Fibroblast of peridontal ligament (primary cell): Measurements from ENCODE around the gene PRKAR2B.
"Not testable (repeated sequence)": the region's sequence is repeated elsewhere in the genome, so short reads cannot be mapped to it uniquely, and the experiment has no call there.

Experiments used
- DNase-seq: peaks from one replicate; pipeline ENCODE4 v3.0.0-alpha.2; 2010; ENCODE audit errors: extremely low read depth

Gene PRKAR2B

GRCh38 chr7:107078517-107078966 lies 34.0 kb downstream of the PRKAR2B start:
- peak; percentile 8 for DNase-seq

GRCh38 chr7:107079212-107079940 lies 34.9 kb downstream of the PRKAR2B start:
- no peak for DNase-seq

GRCh38 chr7:107080099-107080505 lies 35.6 kb downstream of the PRKAR2B start:
- no peak for DNase-seq

- no peak for DNase-seq
Measured at GRCh38 chr7:107080533-107080932, 36.0 kb downstream of the PRKAR2B start.

GRCh38 chr7:107085180-107085579 lies 40.7 kb downstream of the PRKAR2B start:
- DNase-seq = no peak

GRCh38 chr7:107089627-107090026 lies 45.1 kb downstream of the PRKAR2B start:
- no peak for DNase-seq

- no peak for DNase-seq
Measured at GRCh38 chr7:107090457-107090856, 46.0 kb downstream of the PRKAR2B start.

GRCh38 chr7:107091306-107091705 lies 46.8 kb downstream of the PRKAR2B start:
- DNase-seq = no peak

- not testable (repeated sequence) for DNase-seq
Measured at GRCh38 chr7:107093671-107094070, 49.2 kb downstream of the PRKAR2B start.

- not testable (repeated sequence) for DNase-seq
Measured at GRCh38 chr7:107099154-107099553, 54.6 kb downstream of the PRKAR2B start.

- no peak for DNase-seq
Measured at GRCh38 chr7:107100824-107101223, 56.3 kb downstream of the PRKAR2B start.

- no peak for DNase-seq
Measured at GRCh38 chr7:107103369-107103768, 58.9 kb downstream of the PRKAR2B start.

- DNase-seq = no peak
Measured at GRCh38 chr7:107104801-107105200, 60.3 kb downstream of the PRKAR2B start.

GRCh38 chr7:107105591-107106245 lies 61.2 kb downstream of the PRKAR2B start:
- no peak for DNase-seq

GRCh38 chr7:107108793-107109371 lies 64.4 kb downstream of the PRKAR2B start:
- no peak for DNase-seq

GRCh38 chr7:107109955-107110354 lies 65.5 kb downstream of the PRKAR2B start:
- no peak for DNase-seq

- DNase-seq = no peak
Measured at GRCh38 chr7:107111196-107111595, 66.7 kb downstream of the PRKAR2B start.

- DNase-seq = no peak
Measured at GRCh38 chr7:107113866-107114265, 69.4 kb downstream of the PRKAR2B start.

GRCh38 chr7:107115114-107115513 lies 70.6 kb downstream of the PRKAR2B start:
- no peak for DNase-seq

- no peak for DNase-seq
Measured at GRCh38 chr7:107115762-107116540, 71.4 kb downstream of the PRKAR2B start.

- DNase-seq = peak; percentile 36
Measured at GRCh38 chr7:107118109-107118900, 73.8 kb downstream of the PRKAR2B start.
